Omental fat pad (tissue), 4 donors: ENCODE results near the gene ME2. TPM values are rescaled to one million over a fixed set of nuclear protein-coding genes. Genes with fewer than 3 reads are reported as not detected.

Experiments used
- ATAC-seq: fragments of 150-250 bp; one replicate; pipeline ENCODE4 v1.9.1; 2016; ENCODE audit warnings: mild to moderate bottlenecking, moderate library complexity; ENCODE audit not compliant: low FRiP score
- DNase-seq: peaks from one replicate; pipeline ENCODE4 v3.0.0-alpha.2; 2019; ENCODE audit warnings: low spot score
- total RNA-seq, 4 donors: library from RNA; depleted of rRNA; stranded (reverse); fragments of >200 nt; gene quantifications; one replicate each; pipeline ENCODE4 v1.1.0, GENCODE V29; 2016
- TF ChIP-seq, protein P1 (sequence below), 3 donors: fragments of 450-650 bp; IDR thresholded peaks; one replicate each; pipeline ENCODE4 v1.5.1; 2016 to 2017; ENCODE audit warnings: antibody characterized with exemption in 3 of 3, mild to moderate bottlenecking in 3 of 3, moderate library complexity in 2 of 3

The ME2 gene
- total RNA-seq, 4 donors from 2014 or later: 35.7 to 75.4 (median 43.2) TPM

- TF ChIP-seq, protein P1, sequence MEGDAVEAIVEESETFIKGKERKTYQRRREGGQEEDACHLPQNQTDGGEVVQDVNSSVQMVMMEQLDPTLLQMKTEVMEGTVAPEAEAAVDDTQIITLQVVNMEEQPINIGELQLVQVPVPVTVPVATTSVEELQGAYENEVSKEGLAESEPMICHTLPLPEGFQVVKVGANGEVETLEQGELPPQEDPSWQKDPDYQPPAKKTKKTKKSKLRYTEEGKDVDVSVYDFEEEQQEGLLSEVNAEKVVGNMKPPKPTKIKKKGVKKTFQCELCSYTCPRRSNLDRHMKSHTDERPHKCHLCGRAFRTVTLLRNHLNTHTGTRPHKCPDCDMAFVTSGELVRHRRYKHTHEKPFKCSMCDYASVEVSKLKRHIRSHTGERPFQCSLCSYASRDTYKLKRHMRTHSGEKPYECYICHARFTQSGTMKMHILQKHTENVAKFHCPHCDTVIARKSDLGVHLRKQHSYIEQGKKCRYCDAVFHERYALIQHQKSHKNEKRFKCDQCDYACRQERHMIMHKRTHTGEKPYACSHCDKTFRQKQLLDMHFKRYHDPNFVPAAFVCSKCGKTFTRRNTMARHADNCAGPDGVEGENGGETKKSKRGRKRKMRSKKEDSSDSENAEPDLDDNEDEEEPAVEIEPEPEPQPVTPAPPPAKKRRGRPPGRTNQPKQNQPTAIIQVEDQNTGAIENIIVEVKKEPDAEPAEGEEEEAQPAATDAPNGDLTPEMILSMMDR (IDR thresholded peaks at IDR 0.05): no peak
- ATAC-seq: no peak
- DNase-seq: no peak
These were observed 39.2 kb downstream of the ME2 start for GRCh38 chr18:50918153-50918552.

- ATAC-seq: no peak
- DNase-seq: no peak
- TF ChIP-seq, protein P1 (IDR thresholded peaks at IDR 0.05): no peak
These were observed 45.5 kb downstream of the ME2 start for GRCh38 chr18:50924372-50924771.

DNA sequence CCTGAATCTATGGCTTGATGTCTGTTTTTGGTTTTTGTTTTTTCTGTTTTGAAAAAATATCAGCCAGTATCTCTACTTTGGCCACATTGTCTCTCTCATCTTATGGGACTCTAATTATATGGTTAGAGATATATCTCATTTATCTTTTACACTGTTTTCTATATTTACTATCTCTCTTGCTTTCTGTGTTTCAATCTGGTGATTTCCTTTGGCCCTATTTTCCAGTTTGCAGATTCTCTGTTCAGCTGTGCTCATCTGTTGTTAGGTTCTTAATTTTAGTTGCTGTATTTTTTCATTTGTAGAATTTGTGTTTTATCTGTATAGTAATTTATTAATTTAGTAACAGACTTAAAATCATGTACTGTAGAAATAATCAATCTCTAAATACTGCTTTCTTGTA, 47.6 kb downstream of the ME2 start:
- TF ChIP-seq, protein P1 (IDR thresholded peaks at IDR 0.05): no peak
- ATAC-seq: no peak
- no peak for DNase-seq

- TF ChIP-seq, protein P1 (IDR thresholded peaks at IDR 0.05): no peak
- ATAC-seq: no peak
- DNase-seq: no peak
These were observed 49.6 kb downstream of the ME2 start for GRCh38 chr18:50928551-50928950.

- TF ChIP-seq, protein P1 (IDR thresholded peaks at IDR 0.05): no peak
- ATAC-seq (no peak), DNase-seq (no peak)
These were observed 54.8 kb downstream of the ME2 start for GRCh38 chr18:50933684-50934083.

- TF ChIP-seq, protein P1 (IDR thresholded peaks at IDR 0.05): no peak
- ATAC-seq (no peak), DNase-seq (no peak)
These were observed 55.8 kb downstream of the ME2 start for GRCh38 chr18:50934545-50935211.

DNA sequence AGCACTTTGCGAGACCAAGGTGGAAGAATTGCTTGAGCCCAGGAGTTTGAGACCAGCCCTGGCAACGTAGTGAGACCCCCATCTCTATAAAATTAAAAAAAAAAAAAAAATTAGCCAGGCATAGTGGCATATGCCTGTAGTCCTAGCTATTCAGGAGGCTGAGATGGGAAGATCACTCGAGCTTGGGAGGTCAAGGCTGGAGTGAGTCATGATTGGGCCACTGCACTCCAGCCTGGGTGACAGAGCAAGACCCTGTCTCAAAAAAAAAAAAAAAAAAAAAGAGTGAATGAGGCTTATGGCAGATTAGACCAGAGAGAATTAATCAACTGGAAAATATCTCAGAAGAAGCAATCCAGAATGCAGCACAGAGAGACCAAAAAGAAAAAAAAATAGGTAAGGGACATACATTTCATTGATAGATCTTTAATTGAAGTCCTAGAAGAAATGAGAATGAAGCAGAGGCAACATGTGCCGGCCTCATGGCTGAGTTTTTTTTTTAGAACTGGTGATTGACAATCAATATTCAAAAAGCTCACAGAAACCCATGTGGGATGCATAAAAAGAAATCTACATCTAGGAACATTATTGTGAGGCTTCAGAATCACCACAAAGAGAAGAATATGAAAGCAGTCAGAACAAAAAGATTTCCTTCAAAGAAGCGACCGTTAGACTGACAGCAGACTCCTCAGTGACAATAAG, 56.7 kb downstream of the ME2 start:
- TF ChIP-seq, protein P1 (IDR thresholded peaks at IDR 0.05): no peak
- no peak for ATAC-seq
- DNase-seq: no peak
